GM10248 (cell line): Measurements from ENCODE around the gene THUMPD2.

Source experiments
- CTCF ChIA-PET: fragments of 300-600 bp; sonication (Branson Sonifier 250); formaldehyde crosslinking; extraction: SDS; loops from one replicate; lab custom pipeline; 2021; ENCODE audit warnings: antibody characterized with exemption; lab: Yijun Ruan, JAX
- POLR2A ChIA-PET: fragments of 350-650 bp; sonication (Branson Sonifier 250); formaldehyde crosslinking; extraction: SDS; loops from one replicate; lab custom pipeline; 2020; ENCODE audit warnings: antibody characterized with exemption; lab: Yijun Ruan, JAX
- DNase-seq: peaks from one replicate; pipeline ENCODE4 v3.0.0; 2012; ENCODE audit errors: extremely low spot score
- TF ChIP-seq, protein P1 (sequence below): IDR thresholded peaks from 2 replicates; pipeline ENCODE4 v1.5.1; 2012; ENCODE audit warnings: mild to moderate bottlenecking, low read depth; ENCODE audit errors: extremely low read depth, missing control alignments, control extremely low read depth

Gene THUMPD2

DNA sequence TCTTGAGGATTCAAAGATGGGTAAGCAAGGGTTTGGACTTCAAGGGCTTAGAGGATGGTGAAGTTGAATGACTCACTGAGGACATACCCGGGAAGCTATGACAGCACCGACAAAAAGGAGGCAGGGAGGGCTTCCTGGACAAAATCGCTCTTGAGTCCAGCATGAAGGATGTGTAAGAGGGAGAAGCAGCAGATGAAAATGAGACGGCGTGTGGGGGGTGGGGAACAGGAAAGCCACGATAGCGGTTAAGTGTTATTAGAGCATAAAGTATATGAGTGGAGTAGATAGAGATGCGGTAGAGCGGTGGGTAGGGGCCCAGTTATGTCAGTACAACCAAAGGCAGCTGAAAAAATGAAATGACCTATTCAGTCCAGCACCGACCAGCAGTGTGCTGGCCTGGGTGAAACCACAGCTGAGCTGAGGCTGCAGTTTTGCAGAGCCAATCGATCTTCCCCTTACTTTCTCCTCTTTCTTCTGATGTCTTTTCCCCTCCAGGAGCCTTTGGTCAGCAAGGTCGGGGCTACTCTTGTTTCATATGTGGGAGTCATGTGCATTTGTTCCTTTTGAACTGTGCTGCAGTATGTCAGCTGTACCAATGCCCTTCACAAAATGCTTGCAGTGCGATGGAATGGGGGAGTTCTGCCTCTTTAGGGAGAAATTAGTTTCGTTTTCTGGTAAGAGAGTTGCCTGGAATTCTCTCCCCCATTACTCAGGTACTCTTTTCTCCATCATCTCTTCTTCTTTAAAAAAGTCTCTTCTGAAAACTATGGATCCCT lies 2.0 kb upstream of the THUMPD2 start:
- ChIA-PET POLR2A (no interaction called here), CTCF (no interaction called here)
- DNase-seq: no peak
- TF ChIP-seq, protein P1, sequence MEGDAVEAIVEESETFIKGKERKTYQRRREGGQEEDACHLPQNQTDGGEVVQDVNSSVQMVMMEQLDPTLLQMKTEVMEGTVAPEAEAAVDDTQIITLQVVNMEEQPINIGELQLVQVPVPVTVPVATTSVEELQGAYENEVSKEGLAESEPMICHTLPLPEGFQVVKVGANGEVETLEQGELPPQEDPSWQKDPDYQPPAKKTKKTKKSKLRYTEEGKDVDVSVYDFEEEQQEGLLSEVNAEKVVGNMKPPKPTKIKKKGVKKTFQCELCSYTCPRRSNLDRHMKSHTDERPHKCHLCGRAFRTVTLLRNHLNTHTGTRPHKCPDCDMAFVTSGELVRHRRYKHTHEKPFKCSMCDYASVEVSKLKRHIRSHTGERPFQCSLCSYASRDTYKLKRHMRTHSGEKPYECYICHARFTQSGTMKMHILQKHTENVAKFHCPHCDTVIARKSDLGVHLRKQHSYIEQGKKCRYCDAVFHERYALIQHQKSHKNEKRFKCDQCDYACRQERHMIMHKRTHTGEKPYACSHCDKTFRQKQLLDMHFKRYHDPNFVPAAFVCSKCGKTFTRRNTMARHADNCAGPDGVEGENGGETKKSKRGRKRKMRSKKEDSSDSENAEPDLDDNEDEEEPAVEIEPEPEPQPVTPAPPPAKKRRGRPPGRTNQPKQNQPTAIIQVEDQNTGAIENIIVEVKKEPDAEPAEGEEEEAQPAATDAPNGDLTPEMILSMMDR: no peak

DNA sequence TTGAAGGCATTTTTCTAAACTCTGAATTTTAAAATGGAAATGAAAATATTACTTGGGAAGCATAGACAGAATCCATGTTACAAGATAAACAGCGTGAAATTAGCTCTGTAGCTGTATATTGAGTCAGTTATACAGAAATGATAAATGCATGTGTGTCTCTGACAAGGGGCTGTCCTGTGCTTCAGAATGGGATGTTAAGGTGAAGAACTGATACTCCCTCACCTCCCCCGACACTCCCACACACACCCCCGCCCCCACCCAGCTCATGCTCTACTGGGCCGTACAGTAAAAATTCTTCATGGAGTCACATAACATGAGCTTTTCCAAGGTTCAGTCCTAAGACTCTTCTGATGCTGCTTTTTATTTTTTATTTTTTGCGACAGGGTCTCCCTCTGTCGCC lies 869 bp upstream of the THUMPD2 start:
- TF ChIP-seq, protein P1: no peak
- ChIA-PET POLR2A (no interaction called here), CTCF (interaction anchor here (0.9 kb wide), 1 partner anchor 400 kb away, joined by 3 read pairs; no protein-coding TSS in a partner anchor)
- no peak for DNase-seq

DNA sequence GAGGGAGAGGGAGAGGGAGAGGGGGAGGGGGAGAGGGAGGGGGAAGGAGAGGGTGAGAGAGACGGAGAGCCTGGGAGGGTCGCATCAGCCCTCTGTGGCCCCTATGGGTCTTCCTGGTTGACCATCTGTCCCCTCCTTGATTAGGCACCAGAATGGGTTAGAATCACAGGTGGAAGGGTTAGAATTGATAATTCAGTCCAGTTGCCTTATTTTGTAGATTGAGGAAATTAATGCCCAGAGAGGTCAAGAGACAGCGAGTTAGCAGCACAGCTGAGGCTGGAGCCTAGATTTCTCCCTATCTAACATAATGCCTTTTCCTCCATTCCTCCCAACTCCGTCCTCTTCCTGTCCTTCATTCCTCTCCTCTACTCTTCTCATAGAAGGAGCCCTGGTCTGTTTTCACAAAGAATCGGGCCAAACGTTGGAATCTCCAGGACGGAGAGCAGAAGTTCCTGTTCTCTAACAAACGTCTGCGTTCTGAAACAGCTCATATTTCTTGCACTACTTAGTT lies 338 bp upstream of the THUMPD2 start:
- DNase-seq: no peak
- ChIA-PET CTCF (interaction anchor here (0.9 kb wide), 1 partner anchor 399 kb away, joined by 3 read pairs; no protein-coding TSS in a partner anchor), POLR2A (no interaction called here)
- TF ChIP-seq, protein P1: no peak

DNA sequence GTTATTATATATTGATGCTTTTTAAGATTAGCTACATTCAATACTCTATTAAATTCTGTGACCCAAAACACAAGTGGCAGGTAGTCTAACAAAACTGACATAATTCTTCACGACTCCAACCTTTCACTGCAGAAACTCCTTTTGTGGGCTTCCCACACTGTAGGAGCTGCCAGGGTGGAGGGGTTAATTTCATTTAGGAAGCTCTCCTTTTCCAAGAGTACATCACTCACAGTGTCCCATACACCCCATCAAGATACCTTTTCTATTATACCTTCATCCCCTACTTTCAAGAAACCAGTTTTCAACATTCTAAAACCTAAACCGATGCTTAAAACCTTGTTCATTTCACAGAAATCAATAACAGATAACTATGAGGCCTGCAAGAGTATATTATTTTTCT lies 825 bp downstream of the THUMPD2 start:
- POLR2A ChIA-PET: no interaction called here
- no peak for DNase-seq
- TF ChIP-seq, protein P1: no peak
- CTCF ChIA-PET: interaction anchor here (2.2 kb wide), 1 partner anchor 60 kb away, joined by 8 read pairs; no protein-coding TSS in a partner anchor

DNA sequence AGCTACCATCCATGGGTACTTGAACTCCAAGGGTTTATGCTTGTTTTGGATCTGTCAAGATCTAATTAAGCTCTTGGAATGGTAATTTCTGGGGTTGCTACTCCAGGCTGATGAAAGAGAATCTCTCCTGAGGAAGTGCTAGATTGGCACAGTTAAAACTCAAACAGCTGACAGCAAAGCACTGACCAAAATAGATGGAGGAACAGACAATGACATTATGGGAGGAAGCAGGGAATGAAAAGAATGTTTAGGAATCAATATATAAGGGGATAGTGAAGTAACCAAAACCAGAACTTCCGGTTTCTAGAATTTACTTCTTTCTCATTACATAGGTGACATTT lies 6.3 kb downstream of the THUMPD2 start:
- no peak for DNase-seq
- ChIA-PET POLR2A (no interaction called here), CTCF (interaction anchor here (1.1 to 1.3 kb wide), 3 partner anchors 15 to 42 kb away, joined by 3 to 4 read pairs (median 3); no protein-coding TSS in a partner anchor)
- TF ChIP-seq, protein P1: no peak

DNA sequence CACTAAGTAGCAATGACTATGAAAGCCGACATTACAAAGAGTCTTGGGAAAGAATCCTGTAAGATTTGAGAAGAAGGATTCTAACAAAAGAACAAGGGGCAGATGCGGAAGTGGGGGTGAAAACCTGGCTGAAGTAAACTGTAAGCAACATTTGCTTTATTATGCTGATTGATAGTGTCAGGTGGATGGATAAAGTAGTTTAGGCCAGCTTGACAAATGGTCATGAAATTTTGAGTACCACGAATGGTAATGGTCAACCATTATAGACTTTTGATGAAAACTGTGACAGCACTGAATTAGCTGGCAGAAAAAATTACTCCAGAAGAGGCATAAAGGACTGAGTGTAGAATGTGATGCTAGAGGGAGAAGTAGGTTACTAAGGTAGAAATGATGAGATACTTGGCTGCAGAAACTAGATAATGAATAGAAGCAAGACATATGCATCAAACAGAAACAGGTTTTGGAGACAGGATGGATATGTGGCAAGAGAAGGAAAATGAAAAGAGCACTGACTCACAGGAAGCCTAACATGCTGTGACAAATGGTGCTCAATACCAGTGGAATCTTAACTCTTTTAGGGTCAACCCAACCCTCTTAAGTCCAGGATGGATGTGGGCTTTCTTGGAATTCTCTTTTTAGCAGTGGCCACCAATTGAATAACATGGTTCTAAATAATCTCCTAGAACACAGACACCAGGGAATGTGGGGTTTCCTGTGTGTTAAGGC lies 6.8 kb downstream of the THUMPD2 start:
- ChIA-PET POLR2A (no interaction called here), CTCF (interaction anchor here (1.1 to 1.3 kb wide), 3 partner anchors 16 to 41 kb away, joined by 3 to 4 read pairs (median 3); no protein-coding TSS in a partner anchor)
- no peak for DNase-seq
- TF ChIP-seq, protein P1: no peak
